ENCODE measurements around the gene IL6R. TPM values are rescaled to one million over a fixed set of nuclear protein-coding genes. Genes with fewer than 3 reads are reported as not detected.

Gene IL6R
- polyA plus RNA-seq, 1 experiment = 5.9 TPM

DNA sequence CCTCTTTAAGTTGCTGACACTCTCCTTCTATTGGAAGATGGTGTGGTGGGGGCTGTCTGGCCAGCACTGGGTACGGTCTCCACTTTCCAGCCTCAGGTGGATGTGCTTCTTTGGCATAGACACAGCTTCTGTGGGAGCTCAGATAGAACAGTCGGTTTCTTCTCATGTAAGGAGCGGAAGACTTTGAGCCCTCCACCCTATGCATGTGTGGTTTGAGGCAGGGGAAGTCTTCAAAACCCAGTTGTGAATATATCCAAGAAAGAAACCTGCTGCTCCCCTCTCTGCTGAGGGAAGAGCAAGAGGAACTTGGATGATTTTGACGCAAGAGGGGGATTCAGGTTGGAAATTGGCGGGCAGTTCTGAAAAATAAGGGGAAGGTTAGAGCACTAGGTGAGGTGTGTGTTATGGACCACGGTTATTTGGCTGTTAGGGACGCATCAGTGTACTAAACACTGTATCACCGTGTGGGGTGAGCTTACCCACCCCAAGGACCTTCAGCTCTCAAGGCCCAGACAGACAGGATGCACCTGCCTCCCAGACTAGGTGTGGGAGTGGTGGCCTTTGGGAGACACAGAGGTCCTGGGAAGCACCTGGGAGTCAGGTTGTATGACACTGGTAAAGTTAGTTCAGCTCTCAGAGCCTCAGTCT, 36.2 kb downstream of the IL6R start:
- H3K27me3 ChIP-seq (ENCODE audit: control insufficient read depth, insufficient read depth, low read length) = peaks cover 3% of the 10 kb centered on the region
- no peaks in the 10 kb centered on the region for H3K9me3 ChIP-seq (ENCODE audit: control insufficient read depth, insufficient read depth, low read length)
- CTCF ChIA-PET = interaction anchor here (1.5 to 2.1 kb wide), 3 partner anchors 105 to 117 kb away, joined by 3 to 6 read pairs (median 5); no protein-coding TSS in a partner anchor
- TF ChIP-seq, protein P1, sequence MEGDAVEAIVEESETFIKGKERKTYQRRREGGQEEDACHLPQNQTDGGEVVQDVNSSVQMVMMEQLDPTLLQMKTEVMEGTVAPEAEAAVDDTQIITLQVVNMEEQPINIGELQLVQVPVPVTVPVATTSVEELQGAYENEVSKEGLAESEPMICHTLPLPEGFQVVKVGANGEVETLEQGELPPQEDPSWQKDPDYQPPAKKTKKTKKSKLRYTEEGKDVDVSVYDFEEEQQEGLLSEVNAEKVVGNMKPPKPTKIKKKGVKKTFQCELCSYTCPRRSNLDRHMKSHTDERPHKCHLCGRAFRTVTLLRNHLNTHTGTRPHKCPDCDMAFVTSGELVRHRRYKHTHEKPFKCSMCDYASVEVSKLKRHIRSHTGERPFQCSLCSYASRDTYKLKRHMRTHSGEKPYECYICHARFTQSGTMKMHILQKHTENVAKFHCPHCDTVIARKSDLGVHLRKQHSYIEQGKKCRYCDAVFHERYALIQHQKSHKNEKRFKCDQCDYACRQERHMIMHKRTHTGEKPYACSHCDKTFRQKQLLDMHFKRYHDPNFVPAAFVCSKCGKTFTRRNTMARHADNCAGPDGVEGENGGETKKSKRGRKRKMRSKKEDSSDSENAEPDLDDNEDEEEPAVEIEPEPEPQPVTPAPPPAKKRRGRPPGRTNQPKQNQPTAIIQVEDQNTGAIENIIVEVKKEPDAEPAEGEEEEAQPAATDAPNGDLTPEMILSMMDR (IDR thresholded peaks at IDR 0.05; ENCODE audit: low read depth, low read length) = no peak
- DNase-seq (ENCODE audit: low read depth, low spot score) = no peak
- H3K4me3 ChIP-seq (ENCODE audit: low read depth, low read length) = no peak overlapping the region
- no peak overlapping the region for H3K27ac ChIP-seq (ENCODE audit: low read depth, low read length)
- POLR2A ChIA-PET = no interaction called here

DNA sequence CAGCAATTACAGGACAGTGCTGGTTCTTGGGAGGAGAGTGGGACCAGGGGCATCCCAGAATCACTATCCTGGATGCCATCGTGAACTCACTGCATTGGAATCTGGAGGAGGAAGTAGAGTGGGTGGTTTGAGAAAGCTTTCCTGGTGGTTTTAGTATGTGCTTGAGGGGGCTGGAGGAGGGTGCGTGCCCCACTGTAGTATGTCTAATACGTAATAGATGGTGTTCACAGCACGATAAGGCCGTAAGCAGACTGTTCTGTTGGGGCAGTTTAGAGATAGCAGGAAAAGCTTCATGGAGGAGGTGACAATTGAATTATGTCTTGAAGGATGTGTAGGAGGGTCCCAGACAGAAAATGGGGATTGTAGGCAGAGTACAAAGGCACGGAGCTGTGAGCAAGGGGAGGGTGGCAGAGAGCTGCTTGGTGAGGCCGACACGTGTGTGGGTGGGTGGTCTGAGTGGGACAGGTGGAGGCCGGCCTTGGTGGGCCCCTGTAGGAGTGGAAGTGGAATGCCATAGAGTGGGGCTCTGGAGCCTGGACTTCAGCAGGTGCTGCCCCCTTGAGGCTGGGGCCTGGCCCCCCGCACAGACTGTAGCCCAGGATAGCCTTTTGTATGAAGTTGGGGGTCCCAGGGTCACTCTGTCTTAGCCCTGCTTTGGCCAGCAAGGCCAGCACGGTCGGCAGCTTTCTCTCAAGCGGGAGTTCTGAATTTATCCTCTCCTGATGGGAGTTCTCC, 37.0 kb downstream of the IL6R start:
- H3K9me3 ChIP-seq (ENCODE audit: control insufficient read depth, insufficient read depth, low read length) = no peaks in the 10 kb centered on the region

DNA sequence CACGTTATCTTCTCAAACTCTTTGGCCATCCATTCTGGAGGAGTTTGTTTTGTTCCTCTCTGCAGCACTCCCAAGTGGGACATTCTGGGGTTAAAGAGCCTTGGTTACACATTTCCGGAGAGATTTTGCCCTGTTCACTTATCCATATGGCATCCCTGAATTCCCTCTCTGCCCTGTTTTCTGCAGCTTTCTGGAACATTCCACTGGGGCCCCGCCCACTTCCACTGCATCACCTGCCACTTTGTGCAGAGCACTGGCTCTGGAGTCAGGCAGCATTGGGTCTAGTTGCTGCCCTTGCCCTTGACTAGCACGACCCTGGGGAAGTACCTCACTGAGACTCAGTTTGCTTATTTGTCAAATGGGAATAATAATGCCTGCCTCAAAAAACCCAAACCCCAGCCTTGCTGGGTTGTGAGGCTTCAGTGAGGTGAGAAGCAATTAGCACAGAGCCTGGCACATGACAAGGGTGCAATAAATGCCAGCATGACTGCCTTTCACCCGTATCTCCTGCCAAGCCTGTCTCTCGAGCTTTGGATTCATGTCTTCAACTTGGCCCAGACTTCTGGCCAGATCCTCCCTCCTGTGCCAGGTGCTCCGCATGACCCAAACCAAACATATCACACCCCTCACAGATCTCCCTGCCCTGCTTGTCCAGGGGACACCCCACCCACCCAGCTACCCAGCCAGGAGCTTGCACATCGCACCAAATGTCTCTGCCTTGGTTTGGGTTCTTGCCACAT, 38.3 kb downstream of the IL6R start:
- no peak for DNase-seq (ENCODE audit: low read depth, low spot score)
- Histone ChIP-seq H3K4me3 (ENCODE audit: low read depth, low read length) (no peak overlapping the region), H3K9me3 (ENCODE audit: control insufficient read depth, insufficient read depth, low read length) (no peaks in the 10 kb centered on the region), H3K27me3 (ENCODE audit: control insufficient read depth, insufficient read depth, low read length) (peaks cover 3% of the 10 kb centered on the region), H3K27ac (ENCODE audit: low read depth, low read length) (no peak overlapping the region)
- POLR2A ChIA-PET = no interaction called here
- CTCF ChIA-PET = interaction anchor here (0.8 to 2.1 kb wide), 6 partner anchors 11 to 119 kb away, joined by 3 to 6 read pairs (median 4); no protein-coding TSS in a partner anchor
- TF ChIP-seq, protein P1 (IDR thresholded peaks at IDR 0.05; ENCODE audit: low read depth, low read length) = no peak

More for the DNA sequence above, 37.0 kb downstream of the IL6R start:
- no peak for DNase-seq (ENCODE audit: low read depth, low spot score)
- H3K4me3 ChIP-seq (ENCODE audit: low read depth, low read length) = no peak overlapping the region
- H3K27ac ChIP-seq (ENCODE audit: low read depth, low read length) = no peak overlapping the region
- TF ChIP-seq, protein P1 (IDR thresholded peaks at IDR 0.05; ENCODE audit: low read depth, low read length) = peak; percentile 34; the same call in 1 of the 2 replicates
- H3K27me3 ChIP-seq (ENCODE audit: control insufficient read depth, insufficient read depth, low read length) = peaks cover 3% of the 10 kb centered on the region
- CTCF ChIA-PET = interaction anchor here (0.6 to 2.1 kb wide), 8 partner anchors 12 to 118 kb away, joined by 3 to 7 read pairs (median 4); no protein-coding TSS in a partner anchor
- POLR2A ChIA-PET = no interaction called here

DNA sequence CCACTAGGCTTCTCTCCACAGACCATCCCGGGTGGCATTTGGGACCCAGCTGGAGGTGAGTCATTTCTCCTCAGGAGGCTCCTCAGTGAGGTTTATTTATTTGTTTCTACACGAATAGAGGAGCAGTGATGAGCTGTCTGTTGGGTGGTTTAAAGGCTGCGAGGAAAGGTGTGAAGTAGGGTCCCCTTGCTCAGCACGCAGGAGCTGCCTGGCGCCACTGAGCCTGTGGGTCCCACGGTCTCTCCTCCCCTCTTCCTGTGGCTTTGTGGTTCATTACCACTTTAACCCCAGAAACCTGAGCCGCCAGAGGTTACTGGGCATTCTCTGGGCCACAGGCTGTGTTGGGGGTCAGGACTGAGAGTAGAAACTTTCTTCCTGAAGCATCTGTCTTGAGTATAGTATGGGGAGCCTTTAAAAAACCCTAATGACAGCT, 39.9 kb downstream of the IL6R start:
- no peaks in the 10 kb centered on the region for H3K9me3 ChIP-seq (ENCODE audit: control insufficient read depth, insufficient read depth, low read length)
- ChIA-PET CTCF (interaction anchor here (0.8 to 1.0 kb wide), 3 partner anchors 101 to 728 kb away, joined by 3 to 5 read pairs (median 3); partner anchors contain the start of gene KRTCAP2), POLR2A (interaction anchor here (0.6 to 2.1 kb wide), 4 partner anchors 13 to 93 kb away, joined by 3 to 9 read pairs (median 5); no protein-coding TSS in a partner anchor)
- H3K27me3 ChIP-seq (ENCODE audit: control insufficient read depth, insufficient read depth, low read length) = peaks cover 3% of the 10 kb centered on the region
- TF ChIP-seq, protein P1 (IDR thresholded peaks at IDR 0.05; ENCODE audit: low read depth, low read length) = no peak
- peak; percentile 61 for DNase-seq (ENCODE audit: low read depth, low spot score)
- peak overlapping the region; percentile 75 for H3K27ac ChIP-seq (ENCODE audit: low read depth, low read length)
- H3K4me3 ChIP-seq (ENCODE audit: low read depth, low read length) = no peak overlapping the region
